ENCODE measurements around the gene CXorf58. TPM values are rescaled to one million over a fixed set of nuclear protein-coding genes. Genes with fewer than 3 reads are reported as not detected.

Gene CXorf58
- polyA plus RNA-seq, 2 of the 4 experiments (the other 2 are of a cell fraction): 0.15 to 0.47 TPM

DNA sequence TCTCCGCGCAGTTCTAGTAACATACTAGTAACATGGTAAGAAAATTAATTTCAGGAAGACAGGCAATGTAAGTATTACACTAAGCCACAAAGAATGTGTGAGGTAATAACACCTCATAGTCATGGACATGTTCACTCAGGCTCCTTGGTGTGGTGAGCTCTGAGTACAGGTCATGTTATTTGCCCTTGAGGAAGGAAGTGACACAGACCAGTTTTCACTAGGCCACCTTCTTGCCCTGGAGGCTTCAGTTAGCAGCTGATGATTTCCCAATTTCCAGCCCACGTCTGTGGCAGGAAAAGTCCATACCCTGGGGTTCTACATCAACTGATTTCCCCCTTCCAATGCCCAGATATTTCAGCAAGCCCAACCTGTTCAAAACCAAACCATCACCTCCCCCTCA, 6.7 kb upstream of the CXorf58 start:
- no peaks in the 10 kb centered on the region for H3K9me3 ChIP-seq
- TF ChIP-seq JUNB (IDR thresholded peaks at IDR 0.05) (peak; percentile 71), CEBPB (IDR thresholded peaks at IDR 0.05) (peak; percentile 58 to 78), ZSCAN20 (CRISPR knock-in tag; IDR thresholded peaks at IDR 0.05) (no peak), RARB (CRISPR knock-in tag; IDR thresholded peaks at IDR 0.05) (no peak), NFE2L2 (conservative IDR thresholded peaks at IDR 0.05; ENCODE audit: low read length) (no peak), KDM5A (IDR thresholded peaks at IDR 0.05) (no peak), EHF (CRISPR knock-in tag; IDR thresholded peaks at IDR 0.05) (no peak), JUN (IDR thresholded peaks at IDR 0.05) (peak in 1 of 2 experiments; percentile 13; a peak in 1 of 5 replicates), FOSL2 (IDR thresholded peaks at IDR 0.05) (no peak; the same call in 1 of the 2 replicates), FOSL2 (CRISPR knock-in tag; IDR thresholded peaks at IDR 0.05) (peak; percentile 77), RCOR1 (IDR thresholded peaks at IDR 0.05; ENCODE audit: low read depth, low read length) (no peak), RFX5 (IDR thresholded peaks at IDR 0.05) (no peak), MAFK (IDR thresholded peaks at IDR 0.05; ENCODE audit: partially characterized antibody) (no peak), CHD4 (IDR thresholded peaks at IDR 0.05; ENCODE audit: borderline replicate concordance) (no peak), EP300 (IDR thresholded peaks at IDR 0.05) (peak; percentile 65 to 83; a peak in 3 of 5 replicates), HEYL (CRISPR knock-in tag; IDR thresholded peaks at IDR 0.05) (no peak), NR3C1 (IDR thresholded peaks at IDR 0.05) (no peak), FOXS1 (CRISPR knock-in tag; IDR thresholded peaks at IDR 0.05) (no peak), ESRRA (IDR thresholded peaks at IDR 0.05; ENCODE audit: borderline replicate concordance, low read length) (peak; percentile 48; the same call in 1 of the 2 replicates), ZC3H11A (IDR thresholded peaks at IDR 0.05) (no peak), SREBF2 (IDR thresholded peaks at IDR 0.05) (no peak), POLR2AphosphoS2 (conservative IDR thresholded peaks at IDR 0.05; ENCODE audit: low read length) (no peak), TP53 (CRISPR knock-in tag; IDR thresholded peaks at IDR 0.05) (no peak), TFCP2L1 (CRISPR knock-in tag; IDR thresholded peaks at IDR 0.05) (no peak), HOXB5 (CRISPR knock-in tag; IDR thresholded peaks at IDR 0.05) (no peak), CBX2 (IDR thresholded peaks at IDR 0.05; ENCODE audit: borderline replicate concordance, low read depth) (no peak)
- TF ChIP-seq, protein P1, sequence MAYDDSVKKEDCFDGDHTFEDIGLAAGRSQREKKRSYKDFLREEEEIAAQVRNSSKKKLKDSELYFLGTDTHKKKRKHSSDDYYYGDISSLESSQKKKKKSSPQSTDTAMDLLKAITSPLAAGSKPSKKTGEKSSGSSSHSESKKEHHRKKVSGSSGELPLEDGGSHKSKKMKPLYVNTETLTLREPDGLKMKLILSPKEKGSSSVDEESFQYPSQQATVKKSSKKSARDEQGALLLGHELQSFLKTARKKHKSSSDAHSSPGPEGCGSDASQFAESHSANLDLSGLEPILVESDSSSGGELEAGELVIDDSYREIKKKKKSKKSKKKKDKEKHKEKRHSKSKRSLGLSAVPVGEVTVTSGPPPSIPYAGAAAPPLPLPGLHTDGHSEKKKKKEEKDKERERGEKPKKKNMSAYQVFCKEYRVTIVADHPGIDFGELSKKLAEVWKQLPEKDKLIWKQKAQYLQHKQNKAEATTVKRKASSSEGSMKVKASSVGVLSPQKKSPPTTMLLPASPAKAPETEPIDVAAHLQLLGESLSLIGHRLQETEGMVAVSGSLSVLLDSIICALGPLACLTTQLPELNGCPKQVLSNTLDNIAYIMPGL (CRISPR knock-in tag; IDR thresholded peaks at IDR 0.05; ENCODE audit: borderline replicate concordance): no peak
- TF ChIP-seq, protein P2, sequence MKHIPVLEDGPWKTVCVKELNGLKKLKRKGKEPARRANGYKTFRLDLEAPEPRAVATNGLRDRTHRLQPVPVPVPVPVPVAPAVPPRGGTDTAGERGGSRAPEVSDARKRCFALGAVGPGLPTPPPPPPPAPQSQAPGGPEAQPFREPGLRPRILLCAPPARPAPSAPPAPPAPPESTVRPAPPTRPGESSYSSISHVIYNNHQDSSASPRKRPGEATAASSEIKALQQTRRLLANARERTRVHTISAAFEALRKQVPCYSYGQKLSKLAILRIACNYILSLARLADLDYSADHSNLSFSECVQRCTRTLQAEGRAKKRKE (CRISPR knock-in tag; IDR thresholded peaks at IDR 0.05; ENCODE audit: low read depth): no peak
- TF ChIP-seq, protein P3, sequence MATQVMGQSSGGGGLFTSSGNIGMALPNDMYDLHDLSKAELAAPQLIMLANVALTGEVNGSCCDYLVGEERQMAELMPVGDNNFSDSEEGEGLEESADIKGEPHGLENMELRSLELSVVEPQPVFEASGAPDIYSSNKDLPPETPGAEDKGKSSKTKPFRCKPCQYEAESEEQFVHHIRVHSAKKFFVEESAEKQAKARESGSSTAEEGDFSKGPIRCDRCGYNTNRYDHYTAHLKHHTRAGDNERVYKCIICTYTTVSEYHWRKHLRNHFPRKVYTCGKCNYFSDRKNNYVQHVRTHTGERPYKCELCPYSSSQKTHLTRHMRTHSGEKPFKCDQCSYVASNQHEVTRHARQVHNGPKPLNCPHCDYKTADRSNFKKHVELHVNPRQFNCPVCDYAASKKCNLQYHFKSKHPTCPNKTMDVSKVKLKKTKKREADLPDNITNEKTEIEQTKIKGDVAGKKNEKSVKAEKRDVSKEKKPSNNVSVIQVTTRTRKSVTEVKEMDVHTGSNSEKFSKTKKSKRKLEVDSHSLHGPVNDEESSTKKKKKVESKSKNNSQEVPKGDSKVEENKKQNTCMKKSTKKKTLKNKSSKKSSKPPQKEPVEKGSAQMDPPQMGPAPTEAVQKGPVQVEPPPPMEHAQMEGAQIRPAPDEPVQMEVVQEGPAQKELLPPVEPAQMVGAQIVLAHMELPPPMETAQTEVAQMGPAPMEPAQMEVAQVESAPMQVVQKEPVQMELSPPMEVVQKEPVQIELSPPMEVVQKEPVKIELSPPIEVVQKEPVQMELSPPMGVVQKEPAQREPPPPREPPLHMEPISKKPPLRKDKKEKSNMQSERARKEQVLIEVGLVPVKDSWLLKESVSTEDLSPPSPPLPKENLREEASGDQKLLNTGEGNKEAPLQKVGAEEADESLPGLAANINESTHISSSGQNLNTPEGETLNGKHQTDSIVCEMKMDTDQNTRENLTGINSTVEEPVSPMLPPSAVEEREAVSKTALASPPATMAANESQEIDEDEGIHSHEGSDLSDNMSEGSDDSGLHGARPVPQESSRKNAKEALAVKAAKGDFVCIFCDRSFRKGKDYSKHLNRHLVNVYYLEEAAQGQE (IDR thresholded peaks at IDR 0.05): no peak
- TF ChIP-seq, protein P4, sequence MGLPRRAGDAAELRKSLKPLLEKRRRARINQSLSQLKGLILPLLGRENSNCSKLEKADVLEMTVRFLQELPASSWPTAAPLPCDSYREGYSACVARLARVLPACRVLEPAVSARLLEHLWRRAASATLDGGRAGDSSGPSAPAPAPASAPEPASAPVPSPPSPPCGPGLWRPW (IDR thresholded peaks at IDR 0.05): no peak
- TF ChIP-seq, protein P5, sequence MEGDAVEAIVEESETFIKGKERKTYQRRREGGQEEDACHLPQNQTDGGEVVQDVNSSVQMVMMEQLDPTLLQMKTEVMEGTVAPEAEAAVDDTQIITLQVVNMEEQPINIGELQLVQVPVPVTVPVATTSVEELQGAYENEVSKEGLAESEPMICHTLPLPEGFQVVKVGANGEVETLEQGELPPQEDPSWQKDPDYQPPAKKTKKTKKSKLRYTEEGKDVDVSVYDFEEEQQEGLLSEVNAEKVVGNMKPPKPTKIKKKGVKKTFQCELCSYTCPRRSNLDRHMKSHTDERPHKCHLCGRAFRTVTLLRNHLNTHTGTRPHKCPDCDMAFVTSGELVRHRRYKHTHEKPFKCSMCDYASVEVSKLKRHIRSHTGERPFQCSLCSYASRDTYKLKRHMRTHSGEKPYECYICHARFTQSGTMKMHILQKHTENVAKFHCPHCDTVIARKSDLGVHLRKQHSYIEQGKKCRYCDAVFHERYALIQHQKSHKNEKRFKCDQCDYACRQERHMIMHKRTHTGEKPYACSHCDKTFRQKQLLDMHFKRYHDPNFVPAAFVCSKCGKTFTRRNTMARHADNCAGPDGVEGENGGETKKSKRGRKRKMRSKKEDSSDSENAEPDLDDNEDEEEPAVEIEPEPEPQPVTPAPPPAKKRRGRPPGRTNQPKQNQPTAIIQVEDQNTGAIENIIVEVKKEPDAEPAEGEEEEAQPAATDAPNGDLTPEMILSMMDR (IDR thresholded peaks at IDR 0.05): no peak
- peaks cover 66% of the 10 kb centered on the region for H3K4me1 ChIP-seq
- WGBS (ENCODE audit: missing lambda C conversion rate): 25% methylated on average over 3 of the region's 3 CpGs
- CTCF ChIA-PET: interaction anchor here (0.5 to 10.0 kb wide), 39 partner anchors 9 to 896 kb away, joined by 3 to 312 read pairs (median 12); partner anchors contain the start of genes ACOT9, EIF2S3 and SAT1
- ATAC-seq (peak; percentile 79 to 91), DNase-seq (ENCODE audit: low read depth in 1 of 2, low spot score in 1 of 2) (peak; percentile 68 to 87), FAIRE-seq (peak; percentile 86)
- peak overlapping the region; percentile 7; the same call in 1 of the 3 replicates for H3K4me3 ChIP-seq
- peak overlapping the region; percentile 91 to 95 for H3K27ac ChIP-seq
- H3K4me2 ChIP-seq: peak overlapping the region; percentile 87
- POLR2A ChIA-PET: interaction anchor here (0.6 to 6.0 kb wide), 8 partner anchors 12 to 397 kb away, joined by 3 to 218 read pairs (median 12); partner anchors contain the start of genes ACOT9 and SAT1

Data from A549 (cell line).